Rectal smooth muscle tissue (tissue), 1 donor: ENCODE results near the gene CHFR.
"Not testable (repeated sequence)": the region's sequence is repeated elsewhere in the genome, so short reads cannot be mapped to it uniquely, and the experiment has no call there.

ENCODE experiments used
- H3K27ac ChIP-seq: one replicate; pipeline ENCODE4 v1.7.0; 2013; ENCODE audit warnings: low read depth, low read length, inconsistent platforms
- H3K27me3 ChIP-seq: one replicate; pipeline ENCODE4 v1.7.0; 2013; ENCODE audit warnings: low read length; ENCODE audit not compliant: control insufficient read depth, insufficient read depth
- H3K36me3 ChIP-seq: one replicate; pipeline ENCODE4 v1.7.0; 2013; ENCODE audit warnings: low read length; ENCODE audit not compliant: control insufficient read depth, insufficient read depth
- H3K4me1 ChIP-seq: one replicate; pipeline ENCODE4 v1.7.0; 2013; ENCODE audit warnings: low read length; ENCODE audit not compliant: control insufficient read depth, insufficient read depth
- H3K4me3 ChIP-seq: one replicate; pipeline ENCODE4 v1.7.0; 2013; ENCODE audit warnings: low read length
- H3K9ac ChIP-seq: one replicate; pipeline ENCODE4 v1.7.0; 2013; ENCODE audit warnings: low read length

Gene CHFR

GRCh38 chr12:132908145-132909029 lies 21.0 kb upstream of the CHFR start:
- Histone ChIP-seq H3K9ac (no peak overlapping the region), H3K36me3 (no peaks in the 10 kb centered on the region), H3K4me3 (peak overlapping the region; percentile 84), H3K27me3 (no peaks in the 10 kb centered on the region), H3K4me1 (peaks cover 2% of the 10 kb centered on the region), H3K27ac (peak overlapping the region; percentile 78)

- H3K36me3 ChIP-seq, H3K4me1 ChIP-seq, H3K27me3 ChIP-seq, H3K9ac ChIP-seq: not testable (repeated sequence)
- H3K27ac ChIP-seq: peak overlapping the region; percentile 78
- peak overlapping the region; percentile 84 for H3K4me3 ChIP-seq
Measured at GRCh38 chr12:132907789-132908144, 20.4 kb upstream of the CHFR start.

GRCh38 chr12:132907216-132907615 lies 19.8 kb upstream of the CHFR start:
- H3K27me3 ChIP-seq: no peaks in the 10 kb centered on the region
- H3K36me3 ChIP-seq: no peaks in the 10 kb centered on the region
- H3K4me3 ChIP-seq: no peak overlapping the region
- H3K27ac ChIP-seq: no peak overlapping the region
- H3K9ac ChIP-seq: no peak overlapping the region
- H3K4me1 ChIP-seq: peaks cover 2% of the 10 kb centered on the region

- Histone ChIP-seq H3K27me3 (no peaks in the 10 kb centered on the region), H3K27ac (no peak overlapping the region), H3K36me3 (no peaks in the 10 kb centered on the region), H3K4me1 (peaks cover 2% of the 10 kb centered on the region), H3K9ac (no peak overlapping the region), H3K4me3 (no peak overlapping the region)
Measured at GRCh38 chr12:132904718-132905328, 17.4 kb upstream of the CHFR start.

- no peaks in the 10 kb centered on the region for H3K4me1 ChIP-seq
- no peak overlapping the region for H3K4me3 ChIP-seq
- H3K27me3 ChIP-seq: no peaks in the 10 kb centered on the region
- H3K36me3 ChIP-seq: no peaks in the 10 kb centered on the region
- no peak overlapping the region for H3K27ac ChIP-seq
- no peak overlapping the region for H3K9ac ChIP-seq
Measured at GRCh38 chr12:132899033-132899432, 11.6 kb upstream of the CHFR start.

- Histone ChIP-seq H3K4me3 (no peak overlapping the region), H3K27ac (peak overlapping the region; percentile 97), H3K27me3 (no peaks in the 10 kb centered on the region)
Measured at GRCh38 chr12:132888852-132889251, 1.4 kb upstream of the CHFR start.

GRCh38 chr12:132886529-132887477 lies 602 bp downstream of the CHFR start:
- Histone ChIP-seq H3K36me3 (no peaks in the 10 kb centered on the region), H3K27ac (peak overlapping the region; percentile 97), H3K9ac (no peak overlapping the region), H3K27me3 (no peaks in the 10 kb centered on the region), H3K4me3 (peak overlapping the region; percentile 74), H3K4me1 (peaks cover 5% of the 10 kb centered on the region)

More at GRCh38 chr12:132888852-132889251, 1.4 kb upstream of the CHFR start:
- Histone ChIP-seq H3K4me1 (peaks cover 5% of the 10 kb centered on the region), H3K9ac (no peak overlapping the region), H3K36me3 (no peaks in the 10 kb centered on the region)

GRCh38 chr12:132881818-132882217 lies 5.6 kb downstream of the CHFR start:
- Histone ChIP-seq H3K27me3 (no peaks in the 10 kb centered on the region), H3K4me3 (no peak overlapping the region), H3K4me1 (peaks cover 5% of the 10 kb centered on the region), H3K9ac (no peak overlapping the region), H3K36me3 (peaks cover 5% of the 10 kb centered on the region), H3K27ac (peak overlapping the region; percentile 2)

- not testable (repeated sequence) for H3K27ac ChIP-seq, H3K27me3 ChIP-seq, H3K4me1 ChIP-seq, H3K4me3 ChIP-seq, H3K9ac ChIP-seq
- peaks cover 18% of the 10 kb centered on the region for H3K36me3 ChIP-seq
Measured at GRCh38 chr12:132874620-132875019, 12.8 kb downstream of the CHFR start.

- H3K27me3 ChIP-seq: no peaks in the 10 kb centered on the region
- H3K4me1 ChIP-seq: no peaks in the 10 kb centered on the region
- H3K9ac ChIP-seq: no peak overlapping the region
- no peak overlapping the region for H3K27ac ChIP-seq
- peaks cover 18% of the 10 kb centered on the region for H3K36me3 ChIP-seq
- H3K4me3 ChIP-seq: no peak overlapping the region
Measured at GRCh38 chr12:132874175-132874574, 13.2 kb downstream of the CHFR start.

GRCh38 chr12:132873724-132874123 lies 13.7 kb downstream of the CHFR start:
- Histone ChIP-seq H3K4me1 (no peaks in the 10 kb centered on the region), H3K27me3 (no peaks in the 10 kb centered on the region), H3K9ac (no peak overlapping the region), H3K27ac (no peak overlapping the region), H3K36me3 (peaks cover 18% of the 10 kb centered on the region), H3K4me3 (no peak overlapping the region)

GRCh38 chr12:132872975-132873421 lies 14.4 kb downstream of the CHFR start:
- H3K36me3 ChIP-seq: peaks cover 18% of the 10 kb centered on the region
- no peak overlapping the region for H3K4me3 ChIP-seq
- H3K27me3 ChIP-seq: no peaks in the 10 kb centered on the region
- no peaks in the 10 kb centered on the region for H3K4me1 ChIP-seq
- H3K9ac ChIP-seq: no peak overlapping the region
- no peak overlapping the region for H3K27ac ChIP-seq
